HEK293T (cell line): ENCODE results near the gene MVD.

Source experiments
- CTCF ChIA-PET: fragments of 350-600 bp; formaldehyde crosslinking; extraction: SDS; loops from one replicate; lab custom pipeline; 2021; ENCODE audit warnings: antibody characterized with exemption, inconsistent platforms; lab: Yijun Ruan, JAX
- POLR2A ChIA-PET: fragments of 350-600 bp; formaldehyde crosslinking; extraction: SDS; loops from one replicate; lab custom pipeline; 2020; ENCODE audit warnings: antibody characterized with exemption, inconsistent platforms; lab: Yijun Ruan, JAX
- DNase-seq: peaks from one replicate; pipeline ENCODE4 v3.0.0; 2012; ENCODE audit warnings: mixed read lengths; ENCODE audit errors: extremely low spot score
- ARNT ChIP-seq: fragments of 450-650 bp; IDR thresholded peaks from 2 replicates; pipeline ENCODE4 v1.6.1; 2017; ENCODE audit warnings: mild to moderate bottlenecking
- BHLHE40 ChIP-seq: fragments of 450-650 bp; IDR thresholded peaks from 2 replicates; pipeline ENCODE4 v1.6.1; 2016; ENCODE audit warnings: mild to moderate bottlenecking, moderate library complexity, borderline replicate concordance
- CTBP1 ChIP-seq: fragments of 450-650 bp; IDR thresholded peaks from 2 replicates; pipeline ENCODE4 v1.6.1; 2016; ENCODE audit warnings: borderline replicate concordance
- ELF4 ChIP-seq: fragments of 450-650 bp; IDR thresholded peaks from 2 replicates; pipeline ENCODE4 v1.6.1; 2017; ENCODE audit warnings: antibody characterized with exemption
- FOXA1 ChIP-seq: fragments of 450-650 bp; IDR thresholded peaks from 2 replicates; pipeline ENCODE4 v1.6.1; 2016; ENCODE audit warnings: mild to moderate bottlenecking
- FOXK2 ChIP-seq: fragments of 450-650 bp; IDR thresholded peaks from 2 replicates; pipeline ENCODE4 v1.6.1; 2016; ENCODE audit warnings: mild to moderate bottlenecking
- FOXM1 ChIP-seq: fragments of 450-650 bp; IDR thresholded peaks from 2 replicates; pipeline ENCODE4 v1.6.1; 2017; ENCODE audit warnings: mild to moderate bottlenecking, borderline replicate concordance
- HDGF ChIP-seq: fragments of 450-650 bp; IDR thresholded peaks from 2 replicates; pipeline ENCODE4 v1.6.1; 2017; ENCODE audit warnings: antibody characterized with exemption, borderline replicate concordance
- L3MBTL2 ChIP-seq: fragments of 450-650 bp; conservative IDR thresholded peaks from 2 replicates; pipeline ENCODE4 v1.6.1; 2016; ENCODE audit warnings: mild to moderate bottlenecking
- LEF1 ChIP-seq: fragments of 450-650 bp; IDR thresholded peaks from 2 replicates; pipeline ENCODE4 v1.6.1; 2017; ENCODE audit warnings: mild to moderate bottlenecking, borderline replicate concordance
- NFRKB ChIP-seq: fragments of 450-650 bp; IDR thresholded peaks from 2 replicates; pipeline ENCODE4 v1.6.1; 2016; ENCODE audit warnings: mild to moderate bottlenecking, moderate library complexity
- PKNOX1 ChIP-seq: fragments of 450-650 bp; IDR thresholded peaks from 2 replicates; pipeline ENCODE4 v1.6.1; 2016
- SP1 ChIP-seq: fragments of 450-650 bp; IDR thresholded peaks from 2 replicates; pipeline ENCODE4 v1.6.1; 2017
- SUZ12 ChIP-seq: fragments of 450-650 bp; IDR thresholded peaks from 2 replicates; pipeline ENCODE4 v1.6.1; 2016; ENCODE audit warnings: mild to moderate bottlenecking
- TARDBP ChIP-seq: fragments of 450-650 bp; IDR thresholded peaks from 2 replicates; pipeline ENCODE4 v1.6.1; 2016
- ZNF384 ChIP-seq: fragments of 450-650 bp; IDR thresholded peaks from 2 replicates; pipeline ENCODE4 v1.6.1; 2016

MVD gene

GRCh38 chr16:88631920-88632586 is 30.8 kb downstream of the MVD start:
- no peak for DNase-seq
- POLR2A ChIA-PET = no interaction called here
- CTCF ChIA-PET = no interaction called here
- TF ChIP-seq FOXM1 (no peak), SUZ12 (no peak), ZNF384 (no peak), HDGF (no peak), SP1 (no peak), BHLHE40 (no peak), CTBP1 (no peak), L3MBTL2 (no peak), FOXA1 (no peak), LEF1 (no peak), PKNOX1 (no peak), NFRKB (no peak), FOXK2 (no peak)

GRCh38 chr16:88631384-88631783 is 31.5 kb downstream of the MVD start:
- TF ChIP-seq CTBP1 (no peak), ZNF384 (no peak), L3MBTL2 (no peak), LEF1 (no peak), HDGF (no peak), FOXK2 (no peak), TARDBP (no peak), PKNOX1 (no peak), ELF4 (no peak), FOXM1 (no peak), BHLHE40 (no peak), ARNT (no peak), NFRKB (no peak), SUZ12 (no peak), SP1 (no peak), FOXA1 (no peak)
- ChIA-PET CTCF (no interaction called here), POLR2A (no interaction called here)
- DNase-seq = no peak

GRCh38 chr16:88630941-88631340 is 31.9 kb downstream of the MVD start:
- DNase-seq = no peak
- TF ChIP-seq L3MBTL2 = no peak
- no peak for TF ChIP-seq FOXM1
- no peak for TF ChIP-seq BHLHE40
- TF ChIP-seq TARDBP = no peak
- TF ChIP-seq SP1 = no peak
- no peak for TF ChIP-seq ZNF384
- TF ChIP-seq FOXK2 = no peak
- no peak for TF ChIP-seq ELF4
- no peak for TF ChIP-seq NFRKB
- no peak for TF ChIP-seq ARNT
- POLR2A ChIA-PET = no interaction called here
- CTCF ChIA-PET = no interaction called here

- DNase-seq = no peak
- CTCF ChIA-PET = no interaction called here
- POLR2A ChIA-PET = no interaction called here
- TF ChIP-seq FOXA1 = no peak
- no peak for TF ChIP-seq FOXK2
- no peak for TF ChIP-seq BHLHE40
- no peak for TF ChIP-seq SUZ12
- no peak for TF ChIP-seq NFRKB
- no peak for TF ChIP-seq TARDBP
- no peak for TF ChIP-seq LEF1
- no peak for TF ChIP-seq HDGF
- TF ChIP-seq ELF4 = no peak
- no peak for TF ChIP-seq CTBP1
- no peak for TF ChIP-seq PKNOX1
- TF ChIP-seq L3MBTL2 = no peak
- no peak for TF ChIP-seq FOXM1
- no peak for TF ChIP-seq ZNF384
- TF ChIP-seq SP1 = no peak
These were observed 32.5 kb downstream of the MVD start for GRCh38 chr16:88630433-88630832.

GRCh38 chr16:88629835-88630234 is 33.1 kb downstream of the MVD start:
- CTCF ChIA-PET = no interaction called here
- DNase-seq = no peak
- POLR2A ChIA-PET = no interaction called here
- TF ChIP-seq ARNT = no peak
- no peak for TF ChIP-seq NFRKB

GRCh38 chr16:88628512-88628974 is 34.3 kb downstream of the MVD start:
- TF ChIP-seq HDGF (no peak), FOXM1 (no peak), PKNOX1 (no peak), TARDBP (no peak), CTBP1 (no peak), FOXA1 (no peak), BHLHE40 (no peak), SUZ12 (no peak), SP1 (no peak), L3MBTL2 (no peak), LEF1 (no peak), ELF4 (no peak), ARNT (no peak)
- POLR2A ChIA-PET = no interaction called here
- CTCF ChIA-PET = interaction anchor here (0.6 kb wide), 1 partner anchor 11 kb away, joined by 4 read pairs; no protein-coding TSS in a partner anchor
- DNase-seq = peak; percentile 68
